Effector memory CD4-positive, alpha-beta T cell (primary cell): ENCODE results near the gene SLC9A4.

ENCODE experiments used
- DNase-seq, 3 donors: peaks; one replicate each; pipeline ENCODE4 v3.0.0-alpha.2; 2020
- H3K27ac ChIP-seq: 2 replicates; pipeline ENCODE4 v1.7.0; 2013; ENCODE audit warnings: mild to moderate bottlenecking, low read length, moderate library complexity; ENCODE audit not compliant: insufficient read depth, poor library complexity, severe bottlenecking
- H3K27me3 ChIP-seq: replicated peaks from 2 replicates; pipeline ENCODE4 v1.7.0; 2013; ENCODE audit warnings: mild to moderate bottlenecking, low read length; ENCODE audit not compliant: insufficient read depth, control insufficient read depth, poor library complexity, severe bottlenecking
- H3K36me3 ChIP-seq: 2 replicates; pipeline ENCODE4 v1.7.0; 2013; ENCODE audit warnings: mild to moderate bottlenecking, low read length, moderate library complexity; ENCODE audit not compliant: control insufficient read depth, insufficient read depth
- H3K4me1 ChIP-seq: 2 replicates; pipeline ENCODE4 v1.7.0; 2013; ENCODE audit warnings: low read length, mild to moderate bottlenecking; ENCODE audit not compliant: control insufficient read depth, insufficient read depth, poor library complexity, severe bottlenecking
- H3K4me3 ChIP-seq: 2 replicates; pipeline ENCODE4 v1.7.0; 2013; ENCODE audit warnings: low read length, low read depth, mild to moderate bottlenecking; ENCODE audit not compliant: insufficient read depth, poor library complexity, severe bottlenecking
- H3K9me3 ChIP-seq: 2 replicates; pipeline ENCODE4 v1.7.0; 2013; ENCODE audit warnings: mild to moderate bottlenecking, low read length, moderate library complexity; ENCODE audit not compliant: control insufficient read depth

Gene SLC9A4

GRCh38 chr2:102512161-102512560 lies 39.1 kb downstream of the SLC9A4 start:
- no peaks in the 10 kb centered on the region for H3K36me3 ChIP-seq
- H3K9me3 ChIP-seq: no peaks in the 10 kb centered on the region
- H3K27me3 ChIP-seq: peaks cover 5% of the 10 kb centered on the region
- H3K4me3 ChIP-seq: no peak overlapping the region
- H3K4me1 ChIP-seq: no peaks in the 10 kb centered on the region
- no peak for DNase-seq
- H3K27ac ChIP-seq: no peak overlapping the region

- H3K4me3 ChIP-seq: no peak overlapping the region
- H3K27ac ChIP-seq: no peak overlapping the region
- no peaks in the 10 kb centered on the region for H3K4me1 ChIP-seq
- H3K9me3 ChIP-seq: no peaks in the 10 kb centered on the region
- H3K36me3 ChIP-seq: no peaks in the 10 kb centered on the region
- H3K27me3 ChIP-seq: peaks cover 4% of the 10 kb centered on the region
- no peak for DNase-seq
These were observed 40.4 kb downstream of the SLC9A4 start for GRCh38 chr2:102513355-102513939.

GRCh38 chr2:102514061-102514785 lies 41.2 kb downstream of the SLC9A4 start:
- no peak overlapping the region for H3K4me3 ChIP-seq
- H3K4me1 ChIP-seq: no peaks in the 10 kb centered on the region
- no peak overlapping the region for H3K27ac ChIP-seq
- DNase-seq: no peak
- H3K9me3 ChIP-seq: no peaks in the 10 kb centered on the region
- no peaks in the 10 kb centered on the region for H3K36me3 ChIP-seq
- peaks cover 4% of the 10 kb centered on the region for H3K27me3 ChIP-seq

GRCh38 chr2:102515851-102516250 lies 42.8 kb downstream of the SLC9A4 start:
- Histone ChIP-seq H3K36me3 (no peaks in the 10 kb centered on the region), H3K4me1 (no peaks in the 10 kb centered on the region), H3K27ac (no peak overlapping the region), H3K9me3 (no peaks in the 10 kb centered on the region), H3K4me3 (no peak overlapping the region), H3K27me3 (no peaks in the 10 kb centered on the region)
- DNase-seq: no peak

- Histone ChIP-seq H3K4me1 (no peaks in the 10 kb centered on the region), H3K27me3 (no peaks in the 10 kb centered on the region), H3K9me3 (no peaks in the 10 kb centered on the region), H3K4me3 (no peak overlapping the region), H3K36me3 (no peaks in the 10 kb centered on the region), H3K27ac (no peak overlapping the region)
- no peak for DNase-seq
These were observed 45.1 kb downstream of the SLC9A4 start for GRCh38 chr2:102518170-102518569.

GRCh38 chr2:102520009-102520408 lies 47.0 kb downstream of the SLC9A4 start:
- Histone ChIP-seq H3K4me3 (no peak overlapping the region), H3K4me1 (no peaks in the 10 kb centered on the region), H3K9me3 (no peaks in the 10 kb centered on the region), H3K36me3 (no peaks in the 10 kb centered on the region), H3K27ac (no peak overlapping the region), H3K27me3 (no peaks in the 10 kb centered on the region)
- no peak for DNase-seq

- DNase-seq: no peak
- H3K36me3 ChIP-seq: no peaks in the 10 kb centered on the region
- H3K27ac ChIP-seq: no peak overlapping the region
- H3K9me3 ChIP-seq: no peaks in the 10 kb centered on the region
- no peaks in the 10 kb centered on the region for H3K4me1 ChIP-seq
- H3K4me3 ChIP-seq: no peak overlapping the region
- no peaks in the 10 kb centered on the region for H3K27me3 ChIP-seq
These were observed 47.8 kb downstream of the SLC9A4 start for GRCh38 chr2:102520801-102521200.

GRCh38 chr2:102522162-102522561 lies 49.1 kb downstream of the SLC9A4 start:
- H3K27me3 ChIP-seq: no peaks in the 10 kb centered on the region
- no peak overlapping the region for H3K4me3 ChIP-seq

GRCh38 chr2:102522890-102523289 lies 49.9 kb downstream of the SLC9A4 start:
- Histone ChIP-seq H3K9me3 (no peaks in the 10 kb centered on the region), H3K27ac (no peak overlapping the region), H3K4me1 (no peaks in the 10 kb centered on the region), H3K27me3 (no peaks in the 10 kb centered on the region), H3K36me3 (no peaks in the 10 kb centered on the region), H3K4me3 (no peak overlapping the region)
- no peak for DNase-seq

More at GRCh38 chr2:102522162-102522561, 49.1 kb downstream of the SLC9A4 start:
- Histone ChIP-seq H3K9me3 (no peaks in the 10 kb centered on the region), H3K27ac (no peak overlapping the region), H3K4me1 (no peaks in the 10 kb centered on the region), H3K36me3 (no peaks in the 10 kb centered on the region)
- DNase-seq: no peak

- DNase-seq: no peak
- no peak overlapping the region for H3K4me3 ChIP-seq
- no peaks in the 10 kb centered on the region for H3K9me3 ChIP-seq
- H3K27me3 ChIP-seq: no peaks in the 10 kb centered on the region
- no peak overlapping the region for H3K27ac ChIP-seq
- no peaks in the 10 kb centered on the region for H3K36me3 ChIP-seq
- no peaks in the 10 kb centered on the region for H3K4me1 ChIP-seq
These were observed 50.6 kb downstream of the SLC9A4 start for GRCh38 chr2:102523651-102524050.
